Caco-2 (cell line): Measurements from ENCODE around the gene ACTN2. TPM values are rescaled to one million over a fixed set of nuclear protein-coding genes. Genes with fewer than 3 reads are reported as not detected.

ENCODE experiments used
- Bru-seq: library from RNA; stranded (reverse); fragments of 400-500 nt; gene quantifications from one replicate; lab custom pipeline; 2021; lab: Mats Ljungman, UMichigan
- BruChase-seq, 2 experiments: library from RNA; stranded (reverse); fragments of 400-500 nt; gene quantifications; one replicate each; lab custom pipeline; 2021; lab: Mats Ljungman, UMichigan
- BruUV-seq: library from RNA; stranded (reverse); fragments of 400-500 nt; replicated peaks from 2 replicates; lab custom pipeline; 2021; lab: Mats Ljungman, UMichigan
- CTCF ChIA-PET: fragments of 300-600 bp; sonication (Branson Sonifier 250); formaldehyde crosslinking; loops from one replicate; lab custom pipeline; 2022; ENCODE audit warnings: antibody characterized with exemption; lab: Charles Lee
- POLR2A ChIA-PET: fragments of 300-600 bp; sonication (Branson Sonifier 250); formaldehyde crosslinking; loops from one replicate; lab custom pipeline; 2022; ENCODE audit warnings: antibody characterized with exemption; lab: Charles Lee
- DNase-seq, 2 experiments: peaks; one replicate each; pipeline versions ENCODE4 v3.0.0 to v3.0.0-alpha.2; 2020 to 2022
- H3K27me3 ChIP-seq: replicated peaks from 2 replicates; pipeline ENCODE4 v1.6.0; 2011; ENCODE audit warnings: low read length; ENCODE audit not compliant: control insufficient read depth, insufficient read depth
- H3K36me3 ChIP-seq: 2 replicates; pipeline ENCODE4 v1.5.1; 2011; ENCODE audit warnings: low read length; ENCODE audit not compliant: control insufficient read depth, insufficient read depth
- H3K4me1 ChIP-seq: fragments of 250-450 bp; sonication (Bioruptor Pico); 2 replicates; pipeline ENCODE4 v1.5.1; 2020; ENCODE audit warnings: mild to moderate bottlenecking
- H3K4me3 ChIP-seq: 2 replicates; pipeline ENCODE4 v1.5.1; 2011; ENCODE audit warnings: low read depth, mild to moderate bottlenecking, control low read depth, low read length
- H3K9me3 ChIP-seq: fragments of 250-450 bp; sonication (Bioruptor Pico); 2 replicates; pipeline ENCODE4 v1.5.1; 2020; ENCODE audit warnings: mild to moderate bottlenecking, moderate library complexity
- H3K27ac Mint-ChIP-seq: one replicate; pipeline ENCODE4 v1.8.0; 2022; ENCODE audit warnings: mixed read lengths; ENCODE audit not compliant: unreplicated experiment
- H3K27me3 Mint-ChIP-seq: one replicate; pipeline ENCODE4 v1.8.0; 2022; ENCODE audit warnings: mixed read lengths; ENCODE audit not compliant: insufficient read depth, unreplicated experiment
- H3K36me3 Mint-ChIP-seq: one replicate; pipeline ENCODE4 v1.8.0; 2022; ENCODE audit warnings: mild to moderate bottlenecking, mixed read lengths; ENCODE audit not compliant: insufficient read depth, unreplicated experiment
- H3K4me1 Mint-ChIP-seq: one replicate; pipeline ENCODE4 v1.8.0; 2022; ENCODE audit warnings: low read depth, mixed read lengths; ENCODE audit not compliant: unreplicated experiment
- H3K4me3 Mint-ChIP-seq: one replicate; pipeline ENCODE4 v1.8.0; 2022; ENCODE audit warnings: mild to moderate bottlenecking, moderate library complexity, mixed read lengths; ENCODE audit not compliant: unreplicated experiment
- H3K9me3 Mint-ChIP-seq: one replicate; pipeline ENCODE4 v1.8.0; 2022; ENCODE audit warnings: mixed read lengths; ENCODE audit not compliant: unreplicated experiment
- CTCF ChIP-seq, 2 experiments: fragments of 200-600 bp in 1 of 2; IDR thresholded peaks; 1 replicate in 1 of 2; 2 replicates in 1 of 2; pipeline versions ENCODE4 v1.5.1 to v1.8.0; 2011 to 2022; ENCODE audit warnings: antibody characterized with exemption in 1 of 2, control low read depth in 1 of 2, inconsistent platforms in 1 of 2, low read depth in 1 of 2, low read length in 1 of 2, mild to moderate bottlenecking in 1 of 2, moderate library complexity in 1 of 2; ENCODE audit not compliant: insufficient read depth in 1 of 2, severe bottlenecking in 1 of 2, unreplicated experiment in 1 of 2
- intact Hi-C: fragments of 100-400 bp; cut with micrococcal nuclease; formaldehyde crosslinking; loops from one replicate; pipeline ENCODE4 v1.10.0; 2022; ENCODE audit not compliant: unreplicated experiment
- long read RNA-seq: library from polyadenylated mRNA; stranded (forward); transcript quantifications from one replicate; pipeline ENCODE4 v2.0.0, GENCODE V29; 2022
- total RNA-seq: library from RNA; stranded (reverse); gene quantifications from 2 replicates; pipeline ENCODE4 v1.2.3, GENCODE V29; 2022

Gene ACTN2
- total RNA-seq (not detected in 2 replicates), Bru-seq, nascent RNA (percentile 15 among the genes with signal in this experiment), BruChase-seq, experiment 1, labeled RNA remaining after a 2-hour chase (percentile 13 among the genes with signal in this experiment), BruChase-seq, experiment 2, labeled RNA remaining after a 6-hour chase (percentile 13 among the genes with signal in this experiment)
- long read RNA-seq: 0 reads

GRCh38 chr1:236685917-236686814 lies at the start of gene ACTN2:
ACTN2 (plus strand) TSS chr1:236686499; CDS start chr1:236686674, 175 bp downstream.
- Histone ChIP-seq H3K9me3 (no peaks in the 10 kb centered on the region), H3K4me1 (no peaks in the 10 kb centered on the region), H3K27me3 (no peaks in the 10 kb centered on the region; the same call in 1 of the 2 replicates), H3K36me3 (no peaks in the 10 kb centered on the region), H3K4me3 (peak within 1 kb of the TSS; percentile 34)
- Mint-ChIP-seq H3K9me3 (peaks cover 13% of the 10 kb centered on the region), H3K4me3 (peak within 1 kb of the TSS; percentile 69), H3K27ac (no peak within 1 kb of the TSS), H3K27me3 (peaks cover 30% of the 10 kb centered on the region), H3K36me3 (peaks cover 5% of the 10 kb centered on the region), H3K4me1 (peaks cover 7% of the 10 kb centered on the region)
- intact Hi-C loops: no loop called here
- no peak for TF ChIP-seq CTCF (IDR thresholded peaks at IDR 0.05; ENCODE audit: insufficient read depth in 1 of 2, low read depth in 1 of 2, low read length in 1 of 2, severe bottlenecking in 1 of 2, unreplicated experiment in 1 of 2)
- DNase-seq: peak; percentile 52 to 63
- BruUV-seq: no TSS peak
- CTCF ChIA-PET: interaction anchor here (0.6 kb wide), 1 partner anchor 830 kb away, joined by 5 read pairs; no protein-coding TSS in a partner anchor
- POLR2A ChIA-PET: no interaction called here

GRCh38 chr1:236638945-236639344 lies 47.4 kb upstream of the ACTN2 start:
- H3K4me1 ChIP-seq: no peaks in the 10 kb centered on the region
- CTCF ChIA-PET: no interaction called here

More at GRCh38 chr1:236638945-236639344, 47.4 kb upstream of the ACTN2 start:
- peaks cover 3% of the 10 kb centered on the region for H3K9me3 Mint-ChIP-seq
- Histone ChIP-seq H3K4me3 (no peak overlapping the region), H3K9me3 (no peaks in the 10 kb centered on the region), H3K36me3 (no peaks in the 10 kb centered on the region), H3K27me3 (no peaks in the 10 kb centered on the region)
- H3K27ac Mint-ChIP-seq: no peak overlapping the region
- intact Hi-C loops: no loop called here
- H3K36me3 Mint-ChIP-seq: no peaks in the 10 kb centered on the region
- no TSS peak for BruUV-seq
- no peak overlapping the region for H3K4me3 Mint-ChIP-seq
- POLR2A ChIA-PET: no interaction called here
- H3K27me3 Mint-ChIP-seq: peaks cover 19% of the 10 kb centered on the region
- DNase-seq: no peak
- H3K4me1 Mint-ChIP-seq: no peaks in the 10 kb centered on the region
- TF ChIP-seq CTCF (IDR thresholded peaks at IDR 0.05; ENCODE audit: insufficient read depth in 1 of 2, low read depth in 1 of 2, low read length in 1 of 2, severe bottlenecking in 1 of 2, unreplicated experiment in 1 of 2): no peak
